NCI-H2107 (cell line): ENCODE measurements around the gene NSMF.

Experiments used
- DNase-seq: peaks from one replicate; lab custom pipeline; 2025; lab: John Stamatoyannopoulos, UW

Gene NSMF

GRCh38 chr9:137492464-137493363, 33.6 kb upstream of the NSMF start:
- DNase-seq = no peak

GRCh38 chr9:137491735-137492432, 32.8 kb upstream of the NSMF start:
- no peak for DNase-seq

GRCh38 chr9:137490532-137491186, 31.5 kb upstream of the NSMF start:
- no peak for DNase-seq

GRCh38 chr9:137488906-137489305, 29.8 kb upstream of the NSMF start:
- DNase-seq = no peak

GRCh38 chr9:137488327-137488653, 29.2 kb upstream of the NSMF start:
- DNase-seq = no peak

GRCh38 chr9:137487454-137488326, 28.6 kb upstream of the NSMF start:
- peak; percentile 36 for DNase-seq

- no peak for DNase-seq
Observed at GRCh38 chr9:137486545-137487453, 27.7 kb upstream of the NSMF start.

- no peak for DNase-seq
Observed at GRCh38 chr9:137486141-137486490, 27.0 kb upstream of the NSMF start.

GRCh38 chr9:137485343-137486140, 26.4 kb upstream of the NSMF start:
- DNase-seq = no peak

GRCh38 chr9:137484551-137485315, 25.6 kb upstream of the NSMF start:
- no peak for DNase-seq

GRCh38 chr9:137482094-137482781, 23.1 kb upstream of the NSMF start:
- DNase-seq = no peak

- no peak for DNase-seq
Observed at GRCh38 chr9:137480686-137481683, 21.9 kb upstream of the NSMF start.

GRCh38 chr9:137479892-137480685, 21.0 kb upstream of the NSMF start:
- DNase-seq = no peak

- DNase-seq = no peak
Observed at GRCh38 chr9:137478962-137479861, 20.1 kb upstream of the NSMF start.

- DNase-seq = no peak
Observed at GRCh38 chr9:137478613-137478961, 19.5 kb upstream of the NSMF start.
